CD4-positive, alpha-beta T cell (primary cell): ENCODE measurements around the gene BIRC5. TPM values are rescaled to one million over a fixed set of nuclear protein-coding genes. Genes with fewer than 3 reads are reported as not detected.
A peak's percentile ranks its signal among the peaks of the same experiment; 100 is the strongest.

Source experiments
- ATAC-seq: fragments of 200-7000 bp; cut with Tn5 transposase; one replicate; pipeline ENCODE4 v1.10.0; 2022; ENCODE audit warnings: mild to moderate bottlenecking; ENCODE audit not compliant: poor library complexity
- CTCF ChIA-PET: fragments of 350-600 bp; sonication (Branson Sonifier 250); formaldehyde crosslinking; loops from one replicate; lab custom pipeline; 2021; ENCODE audit warnings: antibody characterized with exemption, inconsistent platforms; lab: Charles Lee
- POLR2A ChIA-PET: fragments of 350-600 bp; sonication (Branson Sonifier 250); formaldehyde crosslinking; loops from one replicate; lab custom pipeline; 2021; ENCODE audit warnings: antibody characterized with exemption, inconsistent platforms; lab: Charles Lee
- DNase-seq, 14 experiments: peaks; one replicate each; pipeline ENCODE4 v3.0.0-alpha.2; 2013 to 2020; ENCODE audit warnings: mixed read lengths in 2 of 14
- H3K27ac ChIP-seq, 2 donors: one replicate each; pipeline versions ENCODE4 v1.5.1 to v1.7.0; 2013; ENCODE audit warnings: low read length in 2 of 2, low read depth in 1 of 2, mild to moderate bottlenecking in 1 of 2
- H3K27me3 ChIP-seq, 2 experiments: 1 replicate in 1 of 2; 2 replicates in 1 of 2; pipeline versions ENCODE4 v1.6.1 to v1.7.0; 2013; ENCODE audit warnings: low read length in 2 of 2, control low read depth in 1 of 2, mild to moderate bottlenecking in 1 of 2, moderate library complexity in 1 of 2; ENCODE audit not compliant: insufficient read depth in 2 of 2, control insufficient read depth in 1 of 2
- H3K36me3 ChIP-seq: one replicate; pipeline ENCODE4 v1.6.1; 2013; ENCODE audit warnings: low read length, control low read depth; ENCODE audit not compliant: insufficient read depth
- H3K4me1 ChIP-seq: one replicate; pipeline ENCODE4 v1.6.1; 2013; ENCODE audit warnings: low read length, control low read depth; ENCODE audit not compliant: insufficient read depth
- H3K4me3 ChIP-seq: one replicate; pipeline ENCODE4 v1.5.1; 2013; ENCODE audit warnings: mild to moderate bottlenecking, low read length, moderate library complexity
- H3K9me3 ChIP-seq, 2 experiments: 1 replicate in 1 of 2; 2 replicates in 1 of 2; pipeline versions ENCODE4 v1.6.1 to v1.7.0; 2013; ENCODE audit warnings: low read length in 2 of 2, mild to moderate bottlenecking in 2 of 2, control low read depth in 1 of 2, moderate library complexity in 1 of 2; ENCODE audit not compliant: control insufficient read depth in 1 of 2, insufficient read depth in 1 of 2
- H3K27ac Mint-ChIP-seq: one replicate; pipeline ENCODE4 v1.8.0; 2020; ENCODE audit warnings: mixed read lengths
- H3K27me3 Mint-ChIP-seq: one replicate; pipeline ENCODE4 v1.8.0; 2021; ENCODE audit warnings: mixed read lengths
- H3K36me3 Mint-ChIP-seq: one replicate; pipeline ENCODE4 v1.8.0; 2021; ENCODE audit warnings: low read depth, mixed read lengths
- H3K4me1 Mint-ChIP-seq: one replicate; pipeline ENCODE4 v1.8.0; 2021; ENCODE audit warnings: low read depth, mixed read lengths
- H3K4me3 Mint-ChIP-seq: one replicate; pipeline ENCODE4 v1.8.0; 2020; ENCODE audit warnings: mild to moderate bottlenecking, mixed read lengths
- H3K9me3 Mint-ChIP-seq: one replicate; pipeline ENCODE4 v1.8.0; 2020; ENCODE audit warnings: mixed read lengths
- CTCF ChIP-seq: fragments of 200-600 bp; IDR thresholded peaks from one replicate; pipeline ENCODE4 v1.8.0; 2022; ENCODE audit warnings: antibody characterized with exemption, mild to moderate bottlenecking
- intact Hi-C, 2 experiments: fragments of 100-400 bp; cut with DNase I in 1 of 2; cut with micrococcal nuclease in 1 of 2; formaldehyde crosslinking; loops; one replicate each; pipeline versions ENCODE4 v1.15.1 to v1.9.0; 2023 to 2025; cut with DNase I, micrococcal nuclease
- total RNA-seq, 174 experiments: library from RNA in 2 of 174; stranded (reverse) in 2 of 174; gene quantifications; one replicate each; pipeline ENCODE4 v1.2.3 and lab custom pipeline; 2021 to 2026

Gene BIRC5
- total RNA-seq, 2 experiments from 2014 or later, result 0.39 to 0.41 TPM

DNA sequence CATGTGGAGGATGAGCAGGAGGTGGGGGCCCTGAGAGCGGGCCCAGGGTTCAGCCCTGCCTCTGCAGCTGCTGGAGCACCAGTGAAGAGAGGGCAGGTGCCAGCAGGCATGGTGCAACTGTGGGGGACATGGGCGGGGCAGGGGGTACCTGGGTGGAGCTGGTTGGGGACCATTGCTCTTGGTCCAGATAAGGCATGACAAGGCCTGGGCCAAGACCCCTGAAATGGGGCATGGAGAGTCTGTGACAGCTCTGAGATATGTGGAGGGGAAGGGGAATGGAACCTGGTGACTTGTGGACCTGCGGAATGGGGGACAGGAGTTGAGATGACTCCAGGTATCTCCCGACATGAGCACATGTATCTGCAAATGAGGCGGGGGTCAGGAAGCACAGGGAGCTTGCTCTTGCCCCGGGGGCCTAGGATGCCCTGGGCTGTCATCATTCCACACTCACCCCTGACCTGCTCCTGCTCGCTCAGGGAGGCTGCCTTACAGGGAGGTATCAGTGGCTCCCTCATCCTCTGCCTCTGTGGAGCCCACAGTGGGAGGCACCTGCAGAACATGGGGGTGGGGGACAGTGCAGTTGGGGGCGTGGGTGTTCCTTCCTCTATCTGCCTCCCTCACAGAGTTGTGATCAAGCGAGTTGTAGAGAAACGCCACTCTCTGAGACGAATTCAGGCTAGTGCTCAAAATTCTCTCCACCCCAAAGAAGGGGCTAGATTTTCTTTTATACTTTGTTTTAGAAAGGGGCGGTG is 57.5 kb downstream of the BIRC5 start:
- no peaks in the 10 kb centered on the region for H3K27me3 ChIP-seq
- DNase-seq (no peak), ATAC-seq (peak; percentile 19)
- intact Hi-C loops, result loop anchor here in 1 of 2 experiments (1.0 kb wide), 3 partner anchors 11 to 89 kb away; partner anchors contain the start of gene SOCS3
- Mint-ChIP-seq H3K4me1 (peaks cover 48% of the 10 kb centered on the region), H3K36me3 (no peaks in the 10 kb centered on the region), H3K4me3 (peak overlapping the region; percentile 59), H3K27me3 (no peaks in the 10 kb centered on the region), H3K27ac (peak overlapping the region; percentile 95), H3K9me3 (no peaks in the 10 kb centered on the region)
- TF ChIP-seq CTCF, result no peak
- peaks cover 51% of the 10 kb centered on the region for H3K4me1 ChIP-seq
- no peaks in the 10 kb centered on the region for H3K36me3 ChIP-seq
- H3K9me3 ChIP-seq, result no peaks in the 10 kb centered on the region
- POLR2A ChIA-PET, result interaction anchor here (0.7 to 3.0 kb wide), 3 partner anchors 9 to 20 kb away, joined by 4 to 21 read pairs (median 15); no protein-coding TSS in a partner anchor
- CTCF ChIA-PET, result interaction anchor here (1.9 to 2.6 kb wide), 2 partner anchors 21 to 150 kb away, joined by 7 to 14 read pairs; no protein-coding TSS in a partner anchor
- H3K4me3 ChIP-seq, result no peak overlapping the region
- peak overlapping the region in 1 of 2 donors; percentile 30 for H3K27ac ChIP-seq

GRCh38 chr17:78272181-78272913 is 58.3 kb downstream of the BIRC5 start:
- Mint-ChIP-seq H3K4me1 (peaks cover 48% of the 10 kb centered on the region), H3K36me3 (no peaks in the 10 kb centered on the region), H3K9me3 (no peaks in the 10 kb centered on the region), H3K27me3 (no peaks in the 10 kb centered on the region), H3K27ac (peak overlapping the region; percentile 95), H3K4me3 (peak overlapping the region; percentile 59)
- ChIA-PET CTCF (interaction anchor here (0.9 to 2.6 kb wide), 4 partner anchors 10 to 150 kb away, joined by 3 to 14 read pairs (median 6); no protein-coding TSS in a partner anchor), POLR2A (interaction anchor here (0.6 to 2.6 kb wide), 7 partner anchors 10 to 40 kb away, joined by 3 to 21 read pairs (median 4); no protein-coding TSS in a partner anchor)
- Histone ChIP-seq H3K4me3 (no peak overlapping the region), H3K27me3 (no peaks in the 10 kb centered on the region), H3K27ac (peak overlapping the region in 1 of 2 donors; percentile 30), H3K4me1 (peaks cover 50% of the 10 kb centered on the region), H3K36me3 (no peaks in the 10 kb centered on the region), H3K9me3 (no peaks in the 10 kb centered on the region)
- TF ChIP-seq CTCF, result no peak
- intact Hi-C loops, result loop anchor here in 1 of 2 experiments (1.0 kb wide), 3 partner anchors 12 to 88 kb away; partner anchors contain the start of gene SOCS3
- DNase-seq (peak; percentile 47 to 88 (median 64)), ATAC-seq (peak; percentile 90)

GRCh38 chr17:78272914-78273258 is 58.8 kb downstream of the BIRC5 start:
- ChIA-PET CTCF (interaction anchor here (0.9 to 2.6 kb wide), 4 partner anchors 11 to 149 kb away, joined by 3 to 14 read pairs (median 6); no protein-coding TSS in a partner anchor), POLR2A (interaction anchor here (0.6 to 2.6 kb wide), 7 partner anchors 10 to 39 kb away, joined by 3 to 21 read pairs (median 4); no protein-coding TSS in a partner anchor)
- peaks cover 48% of the 10 kb centered on the region for H3K4me1 Mint-ChIP-seq
- no peak for TF ChIP-seq CTCF
- DNase-seq, result no peak
- H3K9me3 Mint-ChIP-seq, result no peaks in the 10 kb centered on the region
- no peaks in the 10 kb centered on the region for H3K36me3 Mint-ChIP-seq
- no peaks in the 10 kb centered on the region for H3K36me3 ChIP-seq
- H3K4me3 ChIP-seq, result no peak overlapping the region
- ATAC-seq, result no peak
- H3K4me3 Mint-ChIP-seq, result peak overlapping the region; percentile 59
- no peak overlapping the region for H3K27ac ChIP-seq
- no peaks in the 10 kb centered on the region for H3K9me3 ChIP-seq
- peak overlapping the region; percentile 95 for H3K27ac Mint-ChIP-seq
- H3K27me3 Mint-ChIP-seq, result no peaks in the 10 kb centered on the region
- peaks cover 53% of the 10 kb centered on the region for H3K4me1 ChIP-seq
- H3K27me3 ChIP-seq, result no peaks in the 10 kb centered on the region
- intact Hi-C loops, result loop anchor here in 1 of 2 experiments (1.0 kb wide), 3 partner anchors 13 to 87 kb away; partner anchors contain the start of gene SOCS3
